HEK293T (cell line): ENCODE results near the gene SGSM2.

ENCODE experiments used
- ELF4 ChIP-seq: fragments of 450-650 bp; IDR thresholded peaks from 2 replicates; pipeline ENCODE4 v1.6.1; 2017; ENCODE audit warnings: antibody characterized with exemption
- FOXA1 ChIP-seq: fragments of 450-650 bp; IDR thresholded peaks from 2 replicates; pipeline ENCODE4 v1.6.1; 2016; ENCODE audit warnings: mild to moderate bottlenecking
- FOXK2 ChIP-seq: fragments of 450-650 bp; IDR thresholded peaks from 2 replicates; pipeline ENCODE4 v1.6.1; 2016; ENCODE audit warnings: mild to moderate bottlenecking
- FOXM1 ChIP-seq: fragments of 450-650 bp; IDR thresholded peaks from 2 replicates; pipeline ENCODE4 v1.6.1; 2017; ENCODE audit warnings: mild to moderate bottlenecking, borderline replicate concordance
- PKNOX1 ChIP-seq: fragments of 450-650 bp; IDR thresholded peaks from 2 replicates; pipeline ENCODE4 v1.6.1; 2016
- TARDBP ChIP-seq: fragments of 450-650 bp; IDR thresholded peaks from 2 replicates; pipeline ENCODE4 v1.6.1; 2016

- TF ChIP-seq FOXM1 (no peak), FOXK2 (no peak), FOXA1 (no peak), ELF4 (no peak), TARDBP (no peak), PKNOX1 (no peak)
Measured at GRCh38 chr17:2336852-2337543, at the start of gene SGSM2.
